HepG2 (cell line): Measurements from ENCODE around the gene ADIPOR1. TPM values are rescaled to one million over a fixed set of nuclear protein-coding genes. Genes with fewer than 3 reads are reported as not detected.
A peak's percentile ranks its signal among the peaks of the same experiment; 100 is the strongest.

Experiments
- ATF7-NPFF ChIP-seq: sonication (generic); formaldehyde crosslinking; IDR thresholded peaks from 2 replicates; pipeline ENCODE4 v1.8.1; 2023; ENCODE audit warnings: mild to moderate bottlenecking, low read depth, missing genetic modification reagents, moderate library complexity
- BORCS8-MEF2B ChIP-seq: sonication (generic); formaldehyde crosslinking; IDR thresholded peaks from 2 replicates; pipeline ENCODE4 v1.8.0; 2022; ENCODE audit warnings: mild to moderate bottlenecking, missing genetic modification reagents
- DPF2 ChIP-seq: sonication (generic); formaldehyde crosslinking; IDR thresholded peaks from 2 replicates; pipeline ENCODE4 v1.4.0; 2020; ENCODE audit warnings: mild to moderate bottlenecking, low read depth, missing genetic modification reagents, borderline replicate concordance
- JDP2 ChIP-seq: sonication (generic); formaldehyde crosslinking; IDR thresholded peaks from 2 replicates; pipeline ENCODE4 v1.8.1; 2022; ENCODE audit warnings: missing genetic modification reagents, borderline replicate concordance
- KDM2A ChIP-seq: sonication (generic); formaldehyde crosslinking; IDR thresholded peaks from 2 replicates; pipeline ENCODE4 v1.4.0; 2020; ENCODE audit warnings: low read depth, missing genetic modification reagents, borderline replicate concordance
- KDM6A ChIP-seq: IDR thresholded peaks from 2 replicates; pipeline ENCODE4 v1.6.1; 2016; ENCODE audit warnings: low read depth
- MTF1 ChIP-seq: sonication (generic); formaldehyde crosslinking; IDR thresholded peaks from 2 replicates; pipeline ENCODE4 v1.5.0; 2020; ENCODE audit warnings: missing genetic modification reagents
- POLR2A ChIP-seq, 2 experiments: IDR thresholded peaks; 2 replicates each; pipeline ENCODE4 v1.6.1; 2011; ENCODE audit warnings: low read depth in 2 of 2, low read length in 2 of 2, mild to moderate bottlenecking in 1 of 2, moderate library complexity in 1 of 2; ENCODE audit not compliant: insufficient read depth in 1 of 2
- TMF1 ChIP-seq: sonication (generic); formaldehyde crosslinking; IDR thresholded peaks from 2 replicates; pipeline ENCODE4 v1.8.1; 2022; ENCODE audit warnings: low read depth, missing genetic modification reagents
- ZEB1 ChIP-seq: IDR thresholded peaks from 2 replicates; pipeline ENCODE4 v1.6.1; 2012; ENCODE audit warnings: mild to moderate bottlenecking, low read depth, inconsistent platforms; ENCODE audit not compliant: insufficient replicate concordance
- ZFX ChIP-seq: sonication (generic); formaldehyde crosslinking; IDR thresholded peaks from 2 replicates; pipeline ENCODE4 v1.4.0; 2020; ENCODE audit warnings: mild to moderate bottlenecking, low read depth, missing genetic modification reagents, moderate library complexity
- ZNF776 ChIP-seq: sonication (generic); formaldehyde crosslinking; IDR thresholded peaks from 2 replicates; pipeline ENCODE4 v1.4.0; 2020; ENCODE audit warnings: mild to moderate bottlenecking, missing genetic modification reagents
- polyA plus RNA-seq, 8 experiments: library from polyadenylated mRNA; depleted of rRNA in 3 of 8; stranded (reverse) in 7 of 8; unstranded in 1 of 8; fragments of >200 nt; fragmentation: Illumina TruSeq in 4 of 8; extraction: Trizol in 4 of 8; gene quantifications; 2 replicates each; pipeline versions ENCODE4 v1.2.1 to v1.2.3, GENCODE V29; 2011 to 2016; ENCODE audit warnings: low read depth in 4 of 8, missing spikeins in 1 of 8, mixed read lengths in 1 of 8; ENCODE audit not compliant: insufficient read depth in 1 of 8
- total RNA-seq, 5 experiments: library from RNA; depleted of rRNA; stranded (reverse); fragments of >200 nt; fragmentation: Illumina TruSeq; extraction: Trizol; gene quantifications; 2 replicates each; pipeline ENCODE4 v1.2.3, GENCODE V29; 2016; ENCODE audit warnings: low read depth in 1 of 5
- TF ChIP-seq, protein P1 (sequence below): sonication (generic); formaldehyde crosslinking; IDR thresholded peaks from 2 replicates; pipeline ENCODE4 v1.4.0; 2020; ENCODE audit warnings: missing genetic modification reagents
- TF ChIP-seq, protein P2 (sequence below): IDR thresholded peaks from 2 replicates; pipeline ENCODE4 v1.6.1; 2016
- TF ChIP-seq, protein P3 (sequence below): sonication (generic); formaldehyde crosslinking; IDR thresholded peaks from 2 replicates; pipeline ENCODE4 v1.4.0; 2020; ENCODE audit warnings: missing genetic modification reagents
- TF ChIP-seq, protein P4 (sequence below): sonication (generic); formaldehyde crosslinking; IDR thresholded peaks from 2 replicates; pipeline ENCODE4 v1.4.0; 2020; ENCODE audit warnings: mild to moderate bottlenecking, missing genetic modification reagents, borderline replicate concordance
- TF ChIP-seq, protein P5 (sequence below): sonication (generic); formaldehyde crosslinking; IDR thresholded peaks from 2 replicates; pipeline ENCODE4 v1.5.0; 2020; ENCODE audit warnings: mild to moderate bottlenecking, low read depth, missing genetic modification reagents, borderline replicate concordance

Gene ADIPOR1
- total and polyA plus RNA-seq, 2 of the 13 experiments (the other 11 are each of a cell fraction or from before 2014, with no cell fraction given), result 60.0 to 141 TPM

DNA sequence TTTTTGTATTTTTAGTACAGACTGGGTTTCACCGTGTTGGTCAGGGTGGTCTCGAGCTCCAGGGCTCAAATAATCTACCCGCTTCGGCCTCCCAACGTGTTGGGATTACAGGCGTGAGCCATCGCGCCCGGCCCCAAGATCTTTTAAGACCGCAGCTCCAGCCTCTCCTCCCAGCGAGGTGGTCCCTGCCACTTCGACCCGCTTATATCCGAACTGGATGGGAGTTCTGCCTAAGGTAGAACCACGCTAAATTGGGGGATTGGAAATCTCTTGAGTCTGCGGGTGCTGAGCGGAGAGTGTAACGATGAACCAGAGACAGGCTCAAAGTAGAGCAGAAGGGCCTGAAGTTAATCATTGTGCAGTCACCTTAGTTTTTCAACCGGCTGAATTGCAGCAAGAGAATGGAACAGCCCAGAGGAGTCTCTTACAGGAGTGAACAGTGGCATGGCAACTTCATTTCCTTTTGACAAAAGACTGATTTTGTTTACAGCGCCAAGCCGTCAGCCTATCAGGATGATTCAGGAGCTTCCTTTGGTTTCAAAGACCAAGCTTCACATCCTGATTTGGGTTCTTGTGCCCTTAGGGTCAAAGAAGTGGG lies 9.7 kb upstream of the ADIPOR1 start (continued):
- TF ChIP-seq, protein P1, sequence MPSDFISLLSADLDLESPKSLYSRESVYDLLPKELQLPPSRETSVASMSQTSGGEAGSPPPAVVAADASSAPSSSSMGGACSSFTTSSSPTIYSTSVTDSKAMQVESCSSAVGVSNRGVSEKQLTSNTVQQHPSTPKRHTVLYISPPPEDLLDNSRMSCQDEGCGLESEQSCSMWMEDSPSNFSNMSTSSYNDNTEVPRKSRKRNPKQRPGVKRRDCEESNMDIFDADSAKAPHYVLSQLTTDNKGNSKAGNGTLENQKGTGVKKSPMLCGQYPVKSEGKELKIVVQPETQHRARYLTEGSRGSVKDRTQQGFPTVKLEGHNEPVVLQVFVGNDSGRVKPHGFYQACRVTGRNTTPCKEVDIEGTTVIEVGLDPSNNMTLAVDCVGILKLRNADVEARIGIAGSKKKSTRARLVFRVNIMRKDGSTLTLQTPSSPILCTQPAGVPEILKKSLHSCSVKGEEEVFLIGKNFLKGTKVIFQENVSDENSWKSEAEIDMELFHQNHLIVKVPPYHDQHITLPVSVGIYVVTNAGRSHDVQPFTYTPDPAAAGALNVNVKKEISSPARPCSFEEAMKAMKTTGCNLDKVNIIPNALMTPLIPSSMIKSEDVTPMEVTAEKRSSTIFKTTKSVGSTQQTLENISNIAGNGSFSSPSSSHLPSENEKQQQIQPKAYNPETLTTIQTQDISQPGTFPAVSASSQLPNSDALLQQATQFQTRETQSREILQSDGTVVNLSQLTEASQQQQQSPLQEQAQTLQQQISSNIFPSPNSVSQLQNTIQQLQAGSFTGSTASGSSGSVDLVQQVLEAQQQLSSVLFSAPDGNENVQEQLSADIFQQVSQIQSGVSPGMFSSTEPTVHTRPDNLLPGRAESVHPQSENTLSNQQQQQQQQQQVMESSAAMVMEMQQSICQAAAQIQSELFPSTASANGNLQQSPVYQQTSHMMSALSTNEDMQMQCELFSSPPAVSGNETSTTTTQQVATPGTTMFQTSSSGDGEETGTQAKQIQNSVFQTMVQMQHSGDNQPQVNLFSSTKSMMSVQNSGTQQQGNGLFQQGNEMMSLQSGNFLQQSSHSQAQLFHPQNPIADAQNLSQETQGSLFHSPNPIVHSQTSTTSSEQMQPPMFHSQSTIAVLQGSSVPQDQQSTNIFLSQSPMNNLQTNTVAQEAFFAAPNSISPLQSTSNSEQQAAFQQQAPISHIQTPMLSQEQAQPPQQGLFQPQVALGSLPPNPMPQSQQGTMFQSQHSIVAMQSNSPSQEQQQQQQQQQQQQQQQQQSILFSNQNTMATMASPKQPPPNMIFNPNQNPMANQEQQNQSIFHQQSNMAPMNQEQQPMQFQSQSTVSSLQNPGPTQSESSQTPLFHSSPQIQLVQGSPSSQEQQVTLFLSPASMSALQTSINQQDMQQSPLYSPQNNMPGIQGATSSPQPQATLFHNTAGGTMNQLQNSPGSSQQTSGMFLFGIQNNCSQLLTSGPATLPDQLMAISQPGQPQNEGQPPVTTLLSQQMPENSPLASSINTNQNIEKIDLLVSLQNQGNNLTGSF, result no peak
- no peak for TF ChIP-seq KDM6A (CRISPR knock-in tag)
- TF ChIP-seq BORCS8-MEF2B (CRISPR knock-in tag), result peak; percentile 56; the same call in 1 of the 2 replicates
- TF ChIP-seq, protein P2, sequence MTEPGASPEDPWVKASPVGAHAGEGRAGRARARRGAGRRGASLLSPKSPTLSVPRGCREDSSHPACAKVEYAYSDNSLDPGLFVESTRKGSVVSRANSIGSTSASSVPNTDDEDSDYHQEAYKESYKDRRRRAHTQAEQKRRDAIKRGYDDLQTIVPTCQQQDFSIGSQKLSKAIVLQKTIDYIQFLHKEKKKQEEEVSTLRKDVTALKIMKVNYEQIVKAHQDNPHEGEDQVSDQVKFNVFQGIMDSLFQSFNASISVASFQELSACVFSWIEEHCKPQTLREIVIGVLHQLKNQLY (CRISPR knock-in tag), result no peak
- TF ChIP-seq KDM2A (CRISPR knock-in tag), result no peak
- no peak for TF ChIP-seq POLR2A (IDR thresholded peaks at IDR 0.05; ENCODE audit: insufficient read depth in 1 of 2, low read depth in 2 of 2, low read length in 2 of 2)
- no peak for TF ChIP-seq JDP2 (CRISPR knock-in tag)
- TF ChIP-seq ZEB1, result no peak
- TF ChIP-seq DPF2 (CRISPR knock-in tag), result no peak
- TF ChIP-seq MTF1 (CRISPR knock-in tag), result no peak
- peak; percentile 47 for TF ChIP-seq ZFX (CRISPR knock-in tag)
- TF ChIP-seq ATF7-NPFF, result no peak
- TF ChIP-seq, protein P3, sequence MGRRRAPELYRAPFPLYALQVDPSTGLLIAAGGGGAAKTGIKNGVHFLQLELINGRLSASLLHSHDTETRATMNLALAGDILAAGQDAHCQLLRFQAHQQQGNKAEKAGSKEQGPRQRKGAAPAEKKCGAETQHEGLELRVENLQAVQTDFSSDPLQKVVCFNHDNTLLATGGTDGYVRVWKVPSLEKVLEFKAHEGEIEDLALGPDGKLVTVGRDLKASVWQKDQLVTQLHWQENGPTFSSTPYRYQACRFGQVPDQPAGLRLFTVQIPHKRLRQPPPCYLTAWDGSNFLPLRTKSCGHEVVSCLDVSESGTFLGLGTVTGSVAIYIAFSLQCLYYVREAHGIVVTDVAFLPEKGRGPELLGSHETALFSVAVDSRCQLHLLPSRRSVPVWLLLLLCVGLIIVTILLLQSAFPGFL (CRISPR knock-in tag), result no peak
- TF ChIP-seq, protein P4, sequence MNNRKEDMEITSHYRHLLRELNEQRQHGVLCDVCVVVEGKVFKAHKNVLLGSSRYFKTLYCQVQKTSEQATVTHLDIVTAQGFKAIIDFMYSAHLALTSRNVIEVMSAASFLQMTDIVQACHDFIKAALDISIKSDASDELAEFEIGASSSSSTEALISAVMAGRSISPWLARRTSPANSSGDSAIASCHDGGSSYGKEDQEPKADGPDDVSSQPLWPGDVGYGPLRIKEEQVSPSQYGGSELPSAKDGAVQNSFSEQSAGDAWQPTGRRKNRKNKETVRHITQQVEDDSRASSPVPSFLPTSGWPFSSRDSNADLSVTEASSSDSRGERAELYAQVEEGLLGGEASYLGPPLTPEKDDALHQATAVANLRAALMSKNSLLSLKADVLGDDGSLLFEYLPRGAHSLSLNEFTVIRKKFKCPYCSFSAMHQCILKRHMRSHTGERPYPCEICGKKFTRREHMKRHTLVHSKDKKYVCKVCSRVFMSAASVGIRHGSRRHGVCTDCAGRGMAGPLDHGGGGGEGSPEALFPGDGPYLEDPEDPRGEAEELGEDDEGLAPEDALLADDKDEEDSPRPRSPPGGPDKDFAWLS (CRISPR knock-in tag), result no peak
- TF ChIP-seq, protein P5, sequence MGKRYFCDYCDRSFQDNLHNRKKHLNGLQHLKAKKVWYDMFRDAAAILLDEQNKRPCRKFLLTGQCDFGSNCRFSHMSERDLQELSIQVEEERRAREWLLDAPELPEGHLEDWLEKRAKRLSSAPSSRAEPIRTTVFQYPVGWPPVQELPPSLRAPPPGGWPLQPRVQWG, result no peak
- peak; percentile 65; the same call in 1 of the 2 replicates for TF ChIP-seq TMF1 (CRISPR knock-in tag)
- no peak for TF ChIP-seq ZNF776 (CRISPR knock-in tag)
